ENCODE results near the gene ETFA. TPM values are rescaled to one million over a fixed set of nuclear protein-coding genes. Genes with fewer than 3 reads are reported as not detected.
A peak's percentile ranks its signal among the peaks of the same experiment; 100 is the strongest.

ETFA gene
- total RNA-seq, 2 experiments from 2014 or later = 159 to 164 TPM

DNA sequence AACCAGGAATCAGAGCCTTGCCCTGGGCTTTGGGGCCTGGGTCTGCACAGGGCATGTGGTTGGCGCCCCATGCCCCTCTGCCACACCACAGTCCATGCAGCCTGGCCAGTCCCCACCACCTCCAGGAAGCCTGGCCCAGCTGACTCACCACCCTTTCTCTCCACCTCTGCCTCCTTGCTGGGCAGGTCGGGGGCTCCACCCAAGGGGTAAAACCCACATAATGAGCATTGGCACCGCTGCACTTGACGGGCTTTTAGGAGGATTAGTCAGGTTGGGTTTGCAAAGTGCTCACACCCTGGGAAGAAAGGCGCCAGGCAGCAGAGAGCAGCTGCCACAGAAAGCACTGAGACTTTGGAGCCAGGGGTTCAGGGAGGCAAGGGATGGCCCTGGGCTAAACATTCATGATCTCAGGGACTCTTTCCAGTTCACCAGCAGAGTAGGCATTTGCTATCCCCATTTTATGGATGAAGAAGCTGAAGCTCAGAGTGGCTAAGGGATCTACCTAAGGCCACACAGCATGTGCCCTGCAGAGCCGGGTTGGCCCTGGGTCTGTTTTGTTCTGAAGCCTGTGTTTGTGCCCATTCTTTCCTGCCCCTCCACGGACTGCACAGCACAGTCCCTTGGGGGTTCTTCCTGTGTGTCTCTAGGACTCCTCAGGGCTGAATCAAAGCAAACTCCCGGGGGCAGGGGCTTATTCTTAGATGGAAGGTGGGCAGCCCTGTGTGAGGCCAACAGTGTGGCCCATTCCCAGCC is 113.4 kb downstream of the ETFA start:
- intact Hi-C loops (cut with micrococcal nuclease) = no loop called here
- CTCF ChIA-PET = no interaction called here
- Mint-ChIP-seq H3K27me3 (no peaks in the 10 kb centered on the region), H3K36me3 (ENCODE audit: low read depth) (no peaks in the 10 kb centered on the region), H3K9me3 (no peaks in the 10 kb centered on the region), H3K4me1 (ENCODE audit: low read depth) (no peaks in the 10 kb centered on the region), H3K4me3 (no peak overlapping the region), H3K27ac (no peak overlapping the region)
- DNase-seq (peak; percentile 27), ATAC-seq (peak; percentile 45)
- POLR2A ChIA-PET = no interaction called here
- TF ChIP-seq, protein P1, sequence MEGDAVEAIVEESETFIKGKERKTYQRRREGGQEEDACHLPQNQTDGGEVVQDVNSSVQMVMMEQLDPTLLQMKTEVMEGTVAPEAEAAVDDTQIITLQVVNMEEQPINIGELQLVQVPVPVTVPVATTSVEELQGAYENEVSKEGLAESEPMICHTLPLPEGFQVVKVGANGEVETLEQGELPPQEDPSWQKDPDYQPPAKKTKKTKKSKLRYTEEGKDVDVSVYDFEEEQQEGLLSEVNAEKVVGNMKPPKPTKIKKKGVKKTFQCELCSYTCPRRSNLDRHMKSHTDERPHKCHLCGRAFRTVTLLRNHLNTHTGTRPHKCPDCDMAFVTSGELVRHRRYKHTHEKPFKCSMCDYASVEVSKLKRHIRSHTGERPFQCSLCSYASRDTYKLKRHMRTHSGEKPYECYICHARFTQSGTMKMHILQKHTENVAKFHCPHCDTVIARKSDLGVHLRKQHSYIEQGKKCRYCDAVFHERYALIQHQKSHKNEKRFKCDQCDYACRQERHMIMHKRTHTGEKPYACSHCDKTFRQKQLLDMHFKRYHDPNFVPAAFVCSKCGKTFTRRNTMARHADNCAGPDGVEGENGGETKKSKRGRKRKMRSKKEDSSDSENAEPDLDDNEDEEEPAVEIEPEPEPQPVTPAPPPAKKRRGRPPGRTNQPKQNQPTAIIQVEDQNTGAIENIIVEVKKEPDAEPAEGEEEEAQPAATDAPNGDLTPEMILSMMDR (IDR thresholded peaks at IDR 0.05) = no peak

DNA sequence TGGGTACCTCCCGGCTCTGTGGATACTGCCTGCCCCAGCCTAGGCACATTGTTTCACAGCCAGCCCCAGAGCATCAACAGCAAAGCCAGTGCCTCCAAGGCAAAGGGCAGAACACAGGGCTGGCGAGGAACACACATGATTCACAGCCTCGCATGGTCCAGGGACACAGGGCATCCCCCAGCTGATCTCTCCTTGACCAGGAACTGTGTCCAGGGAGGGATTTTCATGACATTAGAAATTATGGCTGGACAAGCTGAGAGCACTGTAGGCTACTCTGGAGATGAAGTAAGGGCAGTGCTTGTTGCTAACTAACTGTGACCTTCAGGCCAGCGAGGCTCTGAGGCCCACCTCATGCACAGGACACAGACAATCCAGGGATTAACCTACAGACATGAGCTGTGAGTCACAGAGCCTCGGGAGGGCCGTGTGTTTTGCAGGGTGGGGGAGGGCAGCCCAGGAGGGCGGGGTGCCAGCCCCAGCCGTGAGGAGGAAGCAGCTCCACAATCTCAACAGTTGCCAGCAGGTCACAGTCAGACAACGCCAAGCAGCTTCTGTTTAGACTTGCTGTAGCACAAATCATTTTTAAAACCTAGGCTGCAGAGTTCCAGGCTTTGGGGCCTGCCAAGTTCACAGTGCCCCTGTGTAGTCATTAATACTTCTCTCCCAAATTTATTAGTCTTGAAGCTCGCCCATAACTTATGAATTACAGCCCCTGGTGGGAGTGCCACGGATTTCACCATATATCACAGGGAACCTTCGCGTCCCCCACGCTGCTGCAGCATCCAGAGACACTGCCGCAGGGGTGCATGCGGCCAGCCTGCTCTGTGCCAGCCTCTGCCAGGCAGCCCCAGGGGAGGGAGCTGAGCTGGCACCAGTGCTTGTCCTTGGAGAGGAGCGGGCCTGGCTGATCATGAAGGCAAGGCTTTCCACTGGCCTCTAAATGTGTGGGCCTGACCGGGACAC is 114.7 kb downstream of the ETFA start:
- no peaks in the 10 kb centered on the region for H3K4me1 Mint-ChIP-seq (ENCODE audit: low read depth)
- TF ChIP-seq, protein P1 (IDR thresholded peaks at IDR 0.05) = no peak
- ATAC-seq (peak; percentile 18), DNase-seq (no peak)
- H3K9me3 Mint-ChIP-seq = no peaks in the 10 kb centered on the region
- H3K4me3 Mint-ChIP-seq = no peak overlapping the region
- H3K27ac Mint-ChIP-seq = no peak overlapping the region
- ChIA-PET CTCF (no interaction called here), POLR2A (no interaction called here)
- no peaks in the 10 kb centered on the region for H3K36me3 Mint-ChIP-seq (ENCODE audit: low read depth)
- intact Hi-C loops (cut with micrococcal nuclease) = no loop called here
- H3K27me3 Mint-ChIP-seq = peaks cover 4% of the 10 kb centered on the region

DNA sequence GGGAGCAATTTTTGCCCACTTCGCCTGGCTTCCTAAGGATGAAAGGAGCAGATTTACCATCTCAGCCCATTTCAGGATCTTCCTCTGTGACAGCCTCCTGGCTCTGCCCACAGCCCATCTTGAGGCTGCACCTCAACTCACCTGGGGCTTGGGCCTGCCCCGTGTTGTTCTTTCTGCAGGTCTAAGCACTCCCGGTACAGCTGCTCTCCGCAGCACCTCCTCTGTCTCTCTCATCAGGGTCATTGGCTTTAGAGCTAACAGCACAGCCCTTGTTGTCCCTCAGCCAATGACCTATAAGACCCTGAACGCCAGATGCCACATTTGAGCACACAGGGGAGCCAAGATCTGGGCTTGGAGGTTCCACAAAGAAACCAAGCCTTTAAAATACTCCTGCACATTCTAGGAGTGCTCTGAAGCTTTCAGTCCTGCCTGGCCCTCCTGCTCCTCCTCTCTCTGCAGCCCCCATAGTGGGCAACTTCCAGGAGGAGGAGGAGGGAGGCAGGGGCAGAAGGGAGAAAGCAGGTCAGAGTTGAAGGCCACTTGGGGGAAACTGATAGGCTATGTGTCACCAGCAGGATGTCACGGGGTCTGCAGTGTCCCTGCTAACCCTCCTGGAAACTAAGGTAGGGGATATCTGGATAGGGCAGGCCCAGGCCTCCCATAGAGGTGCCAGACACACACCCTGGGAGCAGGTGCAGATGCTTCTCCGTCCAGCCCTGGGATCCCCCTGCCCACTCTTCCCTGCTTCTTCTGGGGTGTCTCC is 115.6 kb downstream of the ETFA start:
- POLR2A ChIA-PET = no interaction called here
- CTCF ChIA-PET = no interaction called here
- no peaks in the 10 kb centered on the region for H3K36me3 Mint-ChIP-seq (ENCODE audit: low read depth)
- intact Hi-C loops (cut with micrococcal nuclease) = no loop called here
- DNase-seq (no peak), ATAC-seq (no peak)
- TF ChIP-seq, protein P1 (IDR thresholded peaks at IDR 0.05) = no peak
- peaks cover 7% of the 10 kb centered on the region for H3K4me1 Mint-ChIP-seq (ENCODE audit: low read depth)
- no peak overlapping the region for H3K4me3 Mint-ChIP-seq
- no peaks in the 10 kb centered on the region for H3K9me3 Mint-ChIP-seq
- no peak overlapping the region for H3K27ac Mint-ChIP-seq
- peaks cover 6% of the 10 kb centered on the region for H3K27me3 Mint-ChIP-seq

DNA sequence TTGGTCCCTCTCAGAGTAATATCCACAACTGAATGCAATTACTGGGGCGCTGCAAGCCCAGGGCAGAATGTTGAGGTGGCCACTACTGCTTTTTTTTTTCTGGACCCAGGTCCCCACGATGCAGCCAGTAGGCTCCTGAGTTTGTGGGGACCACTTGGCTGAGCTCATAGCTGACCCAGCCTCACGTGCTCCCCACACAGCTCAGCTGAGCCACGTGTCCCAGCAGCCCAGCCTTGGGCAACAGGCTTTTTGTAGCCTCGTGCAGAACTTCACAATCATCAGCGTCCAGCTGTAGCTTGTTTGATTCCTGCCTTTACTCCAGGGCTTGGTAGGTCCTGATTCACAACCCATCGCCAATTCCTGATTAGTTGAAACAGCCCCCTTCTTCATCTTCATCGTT is 117.3 kb downstream of the ETFA start:
- Mint-ChIP-seq H3K4me1 (ENCODE audit: low read depth) (peaks cover 13% of the 10 kb centered on the region), H3K27me3 (peaks cover 19% of the 10 kb centered on the region), H3K36me3 (ENCODE audit: low read depth) (no peaks in the 10 kb centered on the region), H3K4me3 (no peak overlapping the region), H3K27ac (no peak overlapping the region), H3K9me3 (no peaks in the 10 kb centered on the region)
- TF ChIP-seq, protein P1 (IDR thresholded peaks at IDR 0.05) = no peak
- intact Hi-C loops (cut with micrococcal nuclease) = no loop called here
- DNase-seq = no peak
- ChIA-PET CTCF (interaction anchor here (1.4 to 1.9 kb wide), 2 partner anchors 10 to 54 kb away, joined by 3 to 5 read pairs; no protein-coding TSS in a partner anchor), POLR2A (interaction anchor here (1.5 kb wide), 1 partner anchor 10 kb away, joined by 3 read pairs; no protein-coding TSS in a partner anchor)
- no peak for ATAC-seq

Data from activated CD8-positive, alpha-beta T cell treated with anti-CD3 and anti-CD28 coated beads for 36 hours (primary cell).